ENCODE data around the gene BCL7B. TPM values are rescaled to one million over a fixed set of nuclear protein-coding genes. Genes with fewer than 3 reads are reported as not detected.

BCL7B gene
- total and polyA plus RNA-seq, 10 of the 15 experiments (the other 5 are each of a cell fraction or from before 2014, with no cell fraction given) = 10.9 to 61.8 (median 50.2) TPM

GRCh38 chr7:73504017-73504416 lies 53.5 kb downstream of the BCL7B start (continued):
- TF ChIP-seq PML (IDR thresholded peaks at IDR 0.05; ENCODE audit: low read length) = no peak
- TF ChIP-seq NR2F1 (conservative IDR thresholded peaks at IDR 0.05) = no peak

GRCh38 chr7:73503229-73503628 lies 54.3 kb downstream of the BCL7B start:
- ChIA-PET CTCF (interaction anchor here (1.2 kb wide), 1 partner anchor 19 kb away, joined by 3 read pairs; no protein-coding TSS in a partner anchor), SMC1A (ENCODE audit: uncharacterized antibody, unreplicated experiment) (interaction anchor here (2.2 kb wide), 1 partner anchor 10 kb away, joined by 10 read pairs; no protein-coding TSS in a partner anchor)
- no peaks in the 10 kb centered on the region; the same call in 1 of the 2 replicates for H3K79me2 ChIP-seq (ENCODE audit: control insufficient read depth, insufficient read depth, low read length)

More at GRCh38 chr7:73503229-73503628, 54.3 kb downstream of the BCL7B start:
- in situ Hi-C loops (cut with MboI) = no loop called here
- H3K36me3 ChIP-seq (ENCODE audit: control insufficient read depth in 2 of 2, insufficient read depth in 2 of 2, low read length in 1 of 2) = peaks cover 19 to 60% of the 10 kb centered on the region in 2 experiments
- 97% methylated on average over 5 of the region's 5 CpGs for WGBS (ENCODE audit: insufficient coverage, insufficient replicate concordance, low lambda C conversion rate, missing lambda C conversion rate)
- 0 out of 2 replicates have a peak, but pooled peaks cover 4% of the 10 kb centered on the region for H4K20me1 ChIP-seq (ENCODE audit: control insufficient read depth, insufficient read depth)
- H3K9ac ChIP-seq (ENCODE audit: control insufficient read depth, insufficient read depth, low read length) = no peak overlapping the region
- no peaks in the 10 kb centered on the region for H3K4me1 ChIP-seq (ENCODE audit: control insufficient read depth, insufficient read depth, low read length)
- DNase-seq (ENCODE audit: low read depth, low spot score) (no peak), ATAC-seq (no peak), FAIRE-seq (no peak)
- no TSS peak for BruUV-seq (replicated peaks)
- H3K27ac ChIP-seq (ENCODE audit: control insufficient read depth, insufficient read depth) = no peak overlapping the region
- intact Hi-C loops (cut with micrococcal nuclease; ENCODE audit: unreplicated experiment) = no loop called here
- H3K9me3 ChIP-seq (replicated peaks; ENCODE audit: control insufficient read depth, insufficient read depth, low read length) = no peaks in the 10 kb centered on the region
- RAD21 ChIA-PET (ENCODE audit: unreplicated experiment) = no interaction called here
- POLR2A ChIA-PET = no interaction called here
- TF ChIP-seq RUNX3 (IDR thresholded peaks at IDR 0.05; ENCODE audit: low read length) (no peak), E2F4 (IDR thresholded peaks at IDR 0.05; ENCODE audit: low read depth, low read length) (no peak), FOS (IDR thresholded peaks at IDR 0.05; ENCODE audit: borderline replicate concordance, extremely low read depth, insufficient read length) (no peak), CEBPB (IDR thresholded peaks at IDR 0.05; ENCODE audit: borderline replicate concordance in 1 of 2, low read depth in 2 of 2, low read length in 2 of 2) (no peak), EGR1 (IDR thresholded peaks at IDR 0.05; ENCODE audit: borderline replicate concordance in 1 of 2, low read depth in 2 of 2, low read length in 2 of 2) (no peak), KAT2A (conservative IDR thresholded peaks at IDR 0.05; ENCODE audit: control insufficient read depth, low read depth, low read length) (no peak)
- H3K27me3 ChIP-seq (replicated peaks in 1 of 2; ENCODE audit: control insufficient read depth in 2 of 2, insufficient read depth in 2 of 2, low read length in 1 of 2) = no peaks in the 10 kb centered on the region
- H3K4me3 ChIP-seq = no peak overlapping the region
- no peak overlapping the region for H3K4me2 ChIP-seq (ENCODE audit: control insufficient read depth, insufficient read depth)
- no peak overlapping the region for H2AFZ ChIP-seq (ENCODE audit: control insufficient read depth, low read depth, low read length)
